Body of pancreas (tissue), 4 donors: ENCODE results near the gene NLRP12. TPM values are rescaled to one million over a fixed set of nuclear protein-coding genes. Genes with fewer than 3 reads are reported as not detected.
A peak's percentile ranks its signal among the peaks of the same experiment; 100 is the strongest.
"Not testable (repeated sequence)": the region's sequence is repeated elsewhere in the genome, so short reads cannot be mapped to it uniquely, and the experiment has no call there.

ENCODE experiments used
- ATAC-seq: fragments of 150-250 bp; one replicate; pipeline ENCODE4 v1.9.1; 2016
- DNase-seq, 4 donors: peaks; one replicate each; pipeline ENCODE4 v3.0.0-alpha.2; 2019
- H3K27ac ChIP-seq, 4 donors: fragments of 200-600 bp; sonication (generic); 1 replicate in 3 of 4; 2 replicates in 1 of 4; pipeline versions ENCODE4 v1.5.1 to v1.6.1; 2016 to 2019; ENCODE audit warnings: mild to moderate bottlenecking in 1 of 4, mixed read lengths in 1 of 4, moderate library complexity in 1 of 4
- H3K27me3 ChIP-seq, 2 donors: fragments of 200-600 bp; sonication (generic); one replicate each; pipeline ENCODE4 v1.6.0; 2016; ENCODE audit warnings: mild to moderate bottlenecking in 1 of 2
- H3K36me3 ChIP-seq, 2 donors: fragments of 200-600 bp; sonication (generic); replicated peaks in 1 of 2; 2 replicates each; pipeline ENCODE4 v1.5.1; 2016; ENCODE audit warnings: low read depth in 2 of 2; ENCODE audit not compliant: insufficient read depth in 1 of 2
- H3K4me1 ChIP-seq: fragments of 200-600 bp; sonication (generic); one replicate; pipeline ENCODE4 v1.6.0; 2016
- H3K4me3 ChIP-seq, 2 donors: fragments of 200-600 bp; sonication (generic); 1 replicate in 1 of 2; 2 replicates in 1 of 2; pipeline ENCODE4 v1.5.1; 2016 to 2019
- H3K9me3 ChIP-seq, 3 donors: fragments of 200-600 bp; sonication (generic); 1 replicate in 2 of 3; 2 replicates in 1 of 3; pipeline ENCODE4 v1.5.1; 2016
- CTCF ChIP-seq, 7 experiments: fragments of 450-650 bp in 4 of 7; fragments of 200-600 bp in 3 of 7; sonication (generic) in 3 of 7; IDR thresholded peaks; one replicate each; pipeline ENCODE4 v1.5.1; 2016 to 2019; ENCODE audit warnings: antibody characterized with exemption in 7 of 7
- POLR2A ChIP-seq, 3 donors: fragments of 450-650 bp; IDR thresholded peaks; one replicate each; pipeline ENCODE4 v1.6.1; 2016; ENCODE audit warnings: antibody characterized with exemption in 3 of 3, mild to moderate bottlenecking in 2 of 3
- WGBS, 2 donors: methylation state at CpG; one replicate each; pipeline ENCODE4 v1.1.5; 2017; 5-methylcytosine and 5-hydroxymethylcytosine counted together
- intact Hi-C: fragments of 100-400 bp; cut with DNase I; formaldehyde crosslinking; loops from one replicate; pipeline ENCODE4 v1.15.1; 2023
- total RNA-seq, 2 donors: library from RNA; depleted of rRNA; stranded (reverse); fragments of >200 nt; gene quantifications; one replicate each; pipeline ENCODE4 v1.1.0, GENCODE V29; 2016

Gene NLRP12
- total RNA-seq, 2 donors from 2014 or later = 0.26 TPM; not detected in 1

DNA sequence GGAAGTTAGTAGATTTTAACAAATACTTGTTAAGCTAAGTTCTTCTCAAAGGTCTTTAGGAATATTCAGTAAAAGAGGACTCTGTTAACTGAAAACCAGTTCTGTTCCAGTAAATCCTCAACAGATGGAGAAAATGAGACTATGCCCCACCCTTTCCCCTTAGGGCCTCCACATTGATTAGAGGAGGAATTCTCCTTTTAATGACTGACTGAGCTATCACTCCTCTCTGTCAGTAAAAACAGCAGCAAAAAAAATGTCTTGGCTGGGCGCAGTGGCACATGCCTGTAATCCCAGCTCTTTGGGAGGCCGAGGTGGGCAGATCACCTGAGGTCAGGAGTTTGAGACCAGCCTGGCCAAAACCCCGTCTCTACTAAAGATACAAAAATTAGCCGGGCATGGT is 50.1 kb downstream of the NLRP12 start:
- H3K4me1 ChIP-seq = peaks cover 3% of the 10 kb centered on the region
- 21 to 23% methylated on average over 4 of the region's 4 CpGs for WGBS, 2 donors
- H3K36me3 ChIP-seq = no peaks in the 10 kb centered on the region
- H3K27ac ChIP-seq = no peak overlapping the region
- H3K27me3 ChIP-seq = no peaks in the 10 kb centered on the region
- no peak for ATAC-seq
- TF ChIP-seq CTCF (IDR thresholded peaks at IDR 0.05) (no peak), POLR2A (IDR thresholded peaks at IDR 0.05) (no peak)
- no peak for DNase-seq
- H3K4me3 ChIP-seq = no peak overlapping the region
- intact Hi-C loops = no loop called here
- H3K9me3 ChIP-seq = no peaks in the 10 kb centered on the region

- Histone ChIP-seq H3K27ac (no peak overlapping the region), H3K36me3 (no peaks in the 10 kb centered on the region), H3K27me3 (no peaks in the 10 kb centered on the region), H3K4me1 (peaks cover 3% of the 10 kb centered on the region), H3K9me3 (no peaks in the 10 kb centered on the region), H3K4me3 (no peak overlapping the region)
- peak; percentile 22 to 69 (median 59) for TF ChIP-seq CTCF (IDR thresholded peaks at IDR 0.05)
- TF ChIP-seq POLR2A (IDR thresholded peaks at IDR 0.05) = no peak
- intact Hi-C loops = no loop called here
- WGBS, 2 donors = 7 to 12% methylated on average over 2 to 5 of the region's 5 CpGs
- ATAC-seq (no peak), DNase-seq (peak; percentile 52 to 61 (median 60))
Measured at GRCh38 chr19:53772943-53773342, 51.2 kb downstream of the NLRP12 start.

DNA sequence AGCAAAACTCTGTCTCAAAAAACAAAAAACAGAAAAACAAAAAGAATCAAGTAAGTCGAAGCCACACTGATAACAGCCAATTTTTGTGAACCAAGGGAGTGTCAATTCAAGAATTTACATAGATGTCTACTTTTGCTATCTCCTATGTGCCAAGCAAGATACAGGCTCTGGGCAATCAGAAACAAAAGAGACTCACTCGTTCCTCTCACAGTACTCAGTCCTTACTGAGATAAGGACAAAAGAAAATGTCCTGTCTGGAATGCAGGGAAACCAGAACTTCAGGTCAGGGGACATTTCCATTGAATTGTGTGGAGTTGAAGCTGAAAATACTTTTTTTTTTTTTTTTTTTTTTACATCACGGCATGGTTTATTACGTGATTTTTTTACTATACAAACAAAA is 53.0 kb downstream of the NLRP12 start:
- peak in 2 of 4 donors; percentile 24 to 28 for DNase-seq
- Histone ChIP-seq H3K9me3 (no peaks in the 10 kb centered on the region), H3K4me1 (peaks cover 3% of the 10 kb centered on the region), H3K27me3 (no peaks in the 10 kb centered on the region), H3K4me3 (no peak overlapping the region), H3K27ac (no peak overlapping the region), H3K36me3 (no peaks in the 10 kb centered on the region)
- no peak for ATAC-seq
- TF ChIP-seq POLR2A (IDR thresholded peaks at IDR 0.05) = no peak
- no peak for TF ChIP-seq CTCF (IDR thresholded peaks at IDR 0.05)
- intact Hi-C loops = no loop called here
- 11 to 12% methylated on average over 4 of the region's 4 CpGs for WGBS, 2 donors

- intact Hi-C loops, H3K4me3 ChIP-seq, H3K27me3 ChIP-seq, ATAC-seq, H3K9me3 ChIP-seq, H3K4me1 ChIP-seq, H3K36me3 ChIP-seq, H3K27ac ChIP-seq, DNase-seq: not testable (repeated sequence)
- WGBS, 2 donors = 73 to 75% methylated on average over 9 to 11 of the region's 12 CpGs
Measured at GRCh38 chr19:53769696-53770309, 54.3 kb downstream of the NLRP12 start.

GRCh38 chr19:53768401-53768800 is 55.7 kb downstream of the NLRP12 start:
- no peak for DNase-seq
- 87 to 89% methylated on average over 3 to 9 of the region's 27 CpGs for WGBS, 2 donors
- no peak for ATAC-seq
- no peaks in the 10 kb centered on the region for H3K9me3 ChIP-seq
- intact Hi-C loops = no loop called here
- no peak overlapping the region for H3K4me3 ChIP-seq
- no peaks in the 10 kb centered on the region for H3K36me3 ChIP-seq
- no peaks in the 10 kb centered on the region for H3K27me3 ChIP-seq
- H3K27ac ChIP-seq = no peak overlapping the region
- no peak for TF ChIP-seq CTCF (IDR thresholded peaks at IDR 0.05)
- TF ChIP-seq POLR2A (IDR thresholded peaks at IDR 0.05) = no peak
- peaks cover 3% of the 10 kb centered on the region for H3K4me1 ChIP-seq

- ATAC-seq, H3K27ac ChIP-seq, DNase-seq, H3K4me3 ChIP-seq, H3K9me3 ChIP-seq, H3K4me1 ChIP-seq, H3K36me3 ChIP-seq, intact Hi-C loops, H3K27me3 ChIP-seq: not testable (repeated sequence)
- 60 to 63% methylated on average over 1 to 2 of the region's 2 CpGs for WGBS, 2 donors
Measured at GRCh38 chr19:53758991-53759390, 65.1 kb downstream of the NLRP12 start.
